Tibial nerve (tissue), 4 donors: ENCODE measurements around the gene INO80D. TPM values are rescaled to one million over a fixed set of nuclear protein-coding genes. Genes with fewer than 3 reads are reported as not detected.
A peak's percentile ranks its signal among the peaks of the same experiment; 100 is the strongest.
"Not testable (repeated sequence)": the region's sequence is repeated elsewhere in the genome, so short reads cannot be mapped to it uniquely, and the experiment has no call there.

Source experiments
- DNase-seq, 2 donors: peaks; one replicate each; pipeline ENCODE4 v3.0.0-alpha.2; 2019; ENCODE audit warnings: low spot score in 2 of 2
- H3K27ac ChIP-seq, 4 donors: fragments of 200-600 bp; sonication (generic) in 3 of 4; one replicate each; pipeline ENCODE4 v1.5.1; 2017 to 2019; ENCODE audit warnings: mild to moderate bottlenecking in 1 of 4
- H3K27me3 ChIP-seq, 2 donors: fragments of 200-600 bp; sonication (generic) in 1 of 2; one replicate each; pipeline versions ENCODE4 v1.5.1 to v1.6.0; 2017 to 2019
- H3K36me3 ChIP-seq, 3 donors: fragments of 200-600 bp; sonication (generic); one replicate each; pipeline ENCODE4 v1.5.1; 2018 to 2019
- H3K4me1 ChIP-seq, 4 donors: fragments of 200-600 bp; sonication (generic) in 3 of 4; one replicate each; pipeline ENCODE4 v1.5.1; 2017 to 2019
- H3K4me3 ChIP-seq, 4 donors: fragments of 200-600 bp; sonication (generic) in 3 of 4; one replicate each; pipeline ENCODE4 v1.5.1; 2017 to 2019; ENCODE audit warnings: mild to moderate bottlenecking in 1 of 4, moderate library complexity in 1 of 4
- H3K9me3 ChIP-seq, 4 donors: fragments of 200-600 bp; sonication (generic) in 3 of 4; one replicate each; pipeline ENCODE4 v1.5.1; 2017 to 2019
- EP300 ChIP-seq, 2 donors: sonication (generic); formaldehyde crosslinking; IDR thresholded peaks; one replicate each; pipeline ENCODE4 v1.6.1; 2017; ENCODE audit warnings: antibody characterized with exemption in 2 of 2, mild to moderate bottlenecking in 1 of 2
- POLR2A ChIP-seq, 2 donors: fragments of 450-650 bp; IDR thresholded peaks; one replicate each; pipeline ENCODE4 v1.6.1; 2017; ENCODE audit warnings: antibody characterized with exemption in 2 of 2, mild to moderate bottlenecking in 2 of 2, moderate library complexity in 2 of 2
- WGBS, 2 donors: methylation state at CpG; one replicate each; pipeline ENCODE4 v1.1.5; 2018; 5-methylcytosine and 5-hydroxymethylcytosine counted together
- total RNA-seq, 4 donors: library from RNA; depleted of rRNA; stranded (reverse); fragments of >200 nt; gene quantifications; one replicate each; pipeline ENCODE4 v1.1.0, GENCODE V29; 2016
- TF ChIP-seq, protein P1 (sequence below), 5 experiments: fragments of 200-600 bp in 3 of 5; fragments of 450-650 bp in 2 of 5; sonication (generic) in 3 of 5; IDR thresholded peaks; one replicate each; pipeline ENCODE4 v1.5.1; 2016 to 2019; ENCODE audit warnings: antibody characterized with exemption in 5 of 5, mild to moderate bottlenecking in 3 of 5, moderate library complexity in 2 of 5

The INO80D gene, protein sequence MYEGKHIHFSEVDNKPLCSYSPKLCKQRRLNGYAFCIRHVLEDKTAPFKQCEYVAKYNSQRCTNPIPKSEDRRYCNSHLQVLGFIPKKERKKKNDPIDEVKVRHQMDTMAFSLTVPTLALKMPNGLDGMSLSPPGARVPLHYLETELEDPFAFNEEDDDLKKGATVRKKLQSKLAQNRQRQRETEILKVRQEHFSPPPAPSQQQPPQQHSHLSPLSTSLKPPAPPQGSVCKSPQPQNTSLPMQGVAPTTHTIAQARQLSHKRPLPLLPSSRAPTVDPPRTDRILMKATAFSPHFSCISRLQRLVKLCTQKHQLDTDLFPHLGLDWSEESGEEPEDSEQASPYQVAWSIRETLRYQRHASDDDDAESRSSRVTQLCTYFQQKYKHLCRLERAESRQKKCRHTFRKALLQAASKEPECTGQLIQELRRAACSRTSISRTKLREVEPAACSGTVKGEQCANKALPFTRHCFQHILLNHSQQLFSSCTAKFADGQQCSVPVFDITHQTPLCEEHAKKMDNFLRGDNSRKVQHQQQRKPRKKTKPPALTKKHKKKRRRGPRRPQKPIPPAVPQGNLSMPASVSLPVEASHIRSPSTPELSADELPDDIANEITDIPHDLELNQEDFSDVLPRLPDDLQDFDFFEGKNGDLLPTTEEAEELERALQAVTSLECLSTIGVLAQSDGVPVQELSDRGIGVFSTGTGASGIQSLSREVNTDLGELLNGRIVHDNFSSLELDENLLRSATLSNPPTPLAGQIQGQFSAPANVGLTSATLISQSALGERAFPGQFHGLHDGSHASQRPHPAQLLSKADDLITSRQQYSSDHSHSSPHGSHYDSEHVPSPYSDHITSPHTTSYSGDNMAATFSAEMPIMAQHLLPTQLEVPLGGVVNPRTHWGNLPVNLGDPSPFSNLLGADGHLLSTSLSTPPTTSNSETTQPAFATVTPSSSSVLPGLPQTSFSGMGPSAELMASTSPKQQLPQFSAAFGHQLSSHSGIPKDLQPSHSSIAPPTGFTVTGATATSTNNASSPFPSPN
- total RNA-seq: 10 to 100 TPM; 16.9 to 24.3 (median 20.6) TPM

DNA sequence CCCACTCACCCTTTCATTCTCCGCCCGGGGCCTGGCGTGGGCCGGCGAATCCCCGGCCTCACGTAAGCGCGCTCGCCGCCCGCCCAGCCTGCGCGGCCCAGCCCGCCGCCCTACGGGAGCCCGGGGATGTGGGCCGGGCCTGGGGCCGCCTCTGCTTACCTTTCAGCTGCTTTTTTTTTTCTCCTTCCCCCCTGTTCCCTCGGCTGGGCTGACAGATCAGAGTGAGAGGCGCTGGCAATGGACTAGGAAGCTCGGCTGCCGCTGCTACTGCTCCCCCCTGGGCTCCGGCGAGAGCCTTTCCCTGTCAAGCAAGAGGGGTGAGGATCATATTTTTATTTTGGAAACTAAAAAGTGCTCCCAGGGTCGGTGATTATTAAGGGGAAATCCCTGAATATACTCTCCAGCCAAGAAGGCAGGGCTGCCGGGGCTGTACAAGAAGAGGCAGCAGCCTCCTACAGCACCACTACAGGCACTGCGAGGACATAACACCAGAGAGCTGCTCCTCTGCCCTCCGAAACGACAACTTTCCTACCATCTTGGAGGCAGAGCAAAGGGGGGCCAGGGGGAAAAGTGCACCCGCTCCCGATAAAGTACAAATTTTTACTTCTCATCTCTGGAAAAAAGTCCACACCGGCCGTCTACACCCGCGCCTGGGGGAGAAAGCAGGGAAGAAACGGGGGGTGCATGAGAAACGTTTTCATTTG is at the start of gene INO80D:
TSS of gene INO80D (minus strand) at position 433 of the 704 bp plus-strand sequence. CDS start 23,158 bp downstream, outside the sequence.
- peak within 1 kb of the TSS; percentile 73 to 88 (median 80) for H3K4me3 ChIP-seq
- H3K9me3 ChIP-seq: no peaks in the 10 kb centered on the region
- H3K4me1 ChIP-seq: peaks cover 0 to 36% (median 12%) of the 10 kb centered on the region in 4 donors
- peak within 1 kb of the TSS; percentile 97 to 100 (median 100) for H3K27ac ChIP-seq
- peaks cover 0 to 8% (median 0%) of the 10 kb centered on the region in 3 donors for H3K36me3 ChIP-seq
- H3K27me3 ChIP-seq: no peaks in the 10 kb centered on the region
- peak; percentile 57 to 76 for DNase-seq
- WGBS, 2 donors: 0% methylated on average over 25 to 39 of the region's 39 CpGs
- TF ChIP-seq EP300 (IDR thresholded peaks at IDR 0.05) (peak in 1 of 2 donors; percentile 86), POLR2A (IDR thresholded peaks at IDR 0.05) (peak in 1 of 2 donors; percentile 57)
- TF ChIP-seq, protein P1, sequence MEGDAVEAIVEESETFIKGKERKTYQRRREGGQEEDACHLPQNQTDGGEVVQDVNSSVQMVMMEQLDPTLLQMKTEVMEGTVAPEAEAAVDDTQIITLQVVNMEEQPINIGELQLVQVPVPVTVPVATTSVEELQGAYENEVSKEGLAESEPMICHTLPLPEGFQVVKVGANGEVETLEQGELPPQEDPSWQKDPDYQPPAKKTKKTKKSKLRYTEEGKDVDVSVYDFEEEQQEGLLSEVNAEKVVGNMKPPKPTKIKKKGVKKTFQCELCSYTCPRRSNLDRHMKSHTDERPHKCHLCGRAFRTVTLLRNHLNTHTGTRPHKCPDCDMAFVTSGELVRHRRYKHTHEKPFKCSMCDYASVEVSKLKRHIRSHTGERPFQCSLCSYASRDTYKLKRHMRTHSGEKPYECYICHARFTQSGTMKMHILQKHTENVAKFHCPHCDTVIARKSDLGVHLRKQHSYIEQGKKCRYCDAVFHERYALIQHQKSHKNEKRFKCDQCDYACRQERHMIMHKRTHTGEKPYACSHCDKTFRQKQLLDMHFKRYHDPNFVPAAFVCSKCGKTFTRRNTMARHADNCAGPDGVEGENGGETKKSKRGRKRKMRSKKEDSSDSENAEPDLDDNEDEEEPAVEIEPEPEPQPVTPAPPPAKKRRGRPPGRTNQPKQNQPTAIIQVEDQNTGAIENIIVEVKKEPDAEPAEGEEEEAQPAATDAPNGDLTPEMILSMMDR (IDR thresholded peaks at IDR 0.05): peak; percentile 39 to 73 (median 49)

DNA sequence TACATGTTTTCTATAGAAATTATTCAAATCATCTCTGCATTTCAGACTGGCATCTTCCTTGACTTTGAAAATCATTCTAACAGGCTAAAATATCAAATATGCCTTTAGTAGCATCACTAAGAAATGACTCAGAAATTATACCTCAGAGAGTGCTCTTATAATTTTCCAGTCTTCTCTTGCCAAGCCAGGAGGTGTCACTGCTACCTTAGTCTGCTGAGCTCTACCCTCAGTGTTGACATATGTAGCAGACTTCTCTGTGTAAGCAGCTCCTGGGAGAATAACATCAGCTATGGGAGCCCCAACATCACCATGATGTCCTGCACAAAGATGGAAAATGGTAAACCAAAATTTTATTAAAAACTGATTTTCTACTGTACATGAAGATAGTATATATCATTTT is 41.7 kb upstream of the INO80D start:
- Histone ChIP-seq H3K27ac (no peak overlapping the region), H3K36me3 (peaks cover 4 to 99% (median 35%) of the 10 kb centered on the region in 3 donors), H3K9me3 (no peaks in the 10 kb centered on the region), H3K27me3 (no peaks in the 10 kb centered on the region), H3K4me3 (no peak overlapping the region), H3K4me1 (no peaks in the 10 kb centered on the region)
- no peak for DNase-seq
- no peak for TF ChIP-seq EP300 (IDR thresholded peaks at IDR 0.05)
- TF ChIP-seq, protein P1 (IDR thresholded peaks at IDR 0.05): no peak
- TF ChIP-seq POLR2A (IDR thresholded peaks at IDR 0.05): no peak

DNA sequence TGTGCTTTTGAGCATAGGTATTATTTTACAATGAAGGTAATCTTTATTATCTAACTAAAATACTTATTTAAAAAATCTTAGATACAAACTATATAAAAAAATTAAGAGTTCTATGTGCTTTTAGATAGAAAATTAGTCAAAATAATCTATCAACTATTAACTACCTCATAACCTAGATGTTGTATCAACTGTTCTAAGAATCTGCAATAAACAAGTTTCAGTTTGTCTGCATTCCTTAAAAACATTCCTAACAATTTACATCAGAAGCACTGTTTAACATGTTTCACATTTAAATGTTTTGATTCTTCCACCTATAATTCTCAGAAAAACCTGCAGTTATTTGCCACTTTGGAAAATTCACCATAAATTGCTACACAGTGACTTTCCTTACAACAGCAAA is 39.9 kb upstream of the INO80D start:
- Histone ChIP-seq H3K4me1 (no peaks in the 10 kb centered on the region), H3K4me3 (no peak overlapping the region), H3K36me3 (peaks cover 7 to 99% (median 49%) of the 10 kb centered on the region in 3 donors), H3K27ac (no peak overlapping the region), H3K9me3 (peaks cover 0 to 2% (median 0%) of the 10 kb centered on the region in 4 donors), H3K27me3 (no peaks in the 10 kb centered on the region)
- TF ChIP-seq, protein P1 (IDR thresholded peaks at IDR 0.05): no peak
- TF ChIP-seq POLR2A (IDR thresholded peaks at IDR 0.05): no peak
- TF ChIP-seq EP300 (IDR thresholded peaks at IDR 0.05): no peak
- no peak for DNase-seq

DNA sequence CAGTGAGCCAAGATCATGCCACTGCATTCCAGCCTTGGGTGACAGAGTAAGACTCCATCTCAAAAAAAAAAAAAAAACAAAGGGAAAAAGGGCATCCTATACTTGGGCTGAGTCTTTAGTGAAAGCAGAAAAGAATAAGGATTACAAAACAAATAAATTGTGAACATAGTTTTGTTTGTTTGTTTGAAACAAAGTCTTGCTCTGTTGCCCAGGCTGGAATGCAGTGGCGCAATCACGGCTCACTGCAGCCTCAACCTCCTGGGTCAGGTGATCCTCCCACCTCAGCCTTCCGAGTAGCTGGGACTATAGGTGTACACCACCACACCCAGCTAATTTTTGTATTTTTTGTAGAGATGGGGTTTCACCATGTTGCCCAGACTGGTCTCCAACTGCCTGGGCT is 36.6 kb upstream of the INO80D start:
- H3K36me3 ChIP-seq: peaks cover 2 to 99% (median 34%) of the 10 kb centered on the region in 3 donors
- not testable (repeated sequence) for H3K4me1 ChIP-seq, H3K9me3 ChIP-seq, H3K27me3 ChIP-seq, H3K4me3 ChIP-seq, H3K27ac ChIP-seq, DNase-seq
- 85 to 95% methylated on average over 3 of the region's 3 CpGs for WGBS, 2 donors

DNA sequence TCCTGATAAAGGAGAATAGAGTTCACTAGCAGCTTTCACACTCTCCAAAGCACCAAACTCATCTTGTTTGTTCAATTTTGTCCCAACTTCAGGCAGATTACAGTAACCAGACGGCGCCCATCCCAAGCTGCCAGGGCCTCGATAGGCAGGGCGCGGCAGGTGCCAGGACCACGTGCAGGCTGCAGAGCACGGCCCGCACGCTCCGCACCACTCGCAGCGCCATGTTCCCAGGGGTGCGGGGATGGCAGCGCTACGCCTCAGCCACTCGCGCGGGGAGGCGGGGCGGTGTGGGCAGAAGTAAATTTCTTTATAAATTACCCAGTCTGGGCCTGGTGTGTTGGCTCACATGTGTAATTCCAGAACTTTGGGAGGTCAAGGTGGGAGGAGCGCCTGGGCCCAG is 30.3 kb upstream of the INO80D start:
- Histone ChIP-seq H3K4me3 (no peak overlapping the region), H3K27ac (no peak overlapping the region), H3K27me3 (no peaks in the 10 kb centered on the region), H3K9me3 (peaks cover 0 to 23% (median 0%) of the 10 kb centered on the region in 4 donors), H3K36me3 (peaks cover 0 to 96% (median 7%) of the 10 kb centered on the region in 3 donors), H3K4me1 (no peaks in the 10 kb centered on the region)
- TF ChIP-seq, protein P1 (IDR thresholded peaks at IDR 0.05): no peak
- TF ChIP-seq POLR2A (IDR thresholded peaks at IDR 0.05): no peak
- 93 to 95% methylated on average over 21 of the region's 21 CpGs for WGBS, 2 donors
- DNase-seq: no peak
